Measurements from ENCODE around the gene ZNF407.

Gene ZNF407

DNA sequence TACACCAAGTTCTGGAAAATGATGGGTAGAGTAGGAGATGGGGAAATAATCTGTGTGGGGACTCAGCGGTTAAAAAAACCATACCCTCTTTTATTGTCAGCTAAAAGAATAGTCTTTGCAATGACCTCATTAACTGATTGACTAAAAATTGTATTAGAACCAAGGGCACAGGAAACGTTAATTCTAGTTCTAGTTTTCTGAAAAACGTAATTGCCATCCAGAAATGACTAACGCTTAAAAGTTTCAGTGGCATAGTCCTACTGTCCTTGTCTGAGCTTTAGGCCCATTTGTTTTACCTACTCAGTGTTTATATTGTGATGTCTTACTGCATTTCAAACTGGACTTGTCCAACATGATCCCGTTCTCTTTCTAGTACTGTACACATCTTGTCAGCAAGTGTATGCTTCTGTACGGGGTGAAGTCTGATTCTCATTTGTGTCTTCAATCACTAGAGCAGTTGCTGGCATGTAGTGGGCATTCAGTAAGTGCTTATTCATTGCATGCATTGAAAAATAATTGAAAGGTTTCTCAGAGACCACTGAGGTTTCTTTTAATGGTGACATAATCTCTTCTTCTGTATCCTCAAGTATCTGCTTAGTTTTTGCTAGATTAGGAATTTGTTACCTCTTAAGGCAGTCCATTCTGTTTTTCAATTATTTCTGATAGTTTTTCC is 81.5 kb downstream of the ZNF407 start:
- DNase-seq = no peak

DNA sequence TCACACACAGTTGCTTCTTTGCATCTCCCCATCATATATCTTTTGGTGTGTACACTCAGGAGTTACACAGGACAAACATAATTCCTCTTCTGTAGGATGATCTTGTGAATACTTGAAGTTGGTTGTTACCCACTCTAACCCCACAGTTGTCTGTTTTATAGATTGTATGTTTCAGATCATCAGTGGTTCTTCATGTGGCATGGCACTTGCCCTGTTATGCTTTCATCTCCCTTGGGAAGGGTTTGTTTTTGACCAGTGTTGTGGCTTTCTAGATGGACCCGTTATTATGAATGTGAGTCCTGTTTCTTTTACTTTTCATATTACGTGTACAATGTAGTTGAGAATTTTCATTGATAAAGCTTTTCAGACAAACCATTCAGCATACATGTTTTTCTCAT is 82.0 kb downstream of the ZNF407 start:
- DNase-seq = no peak

DNA sequence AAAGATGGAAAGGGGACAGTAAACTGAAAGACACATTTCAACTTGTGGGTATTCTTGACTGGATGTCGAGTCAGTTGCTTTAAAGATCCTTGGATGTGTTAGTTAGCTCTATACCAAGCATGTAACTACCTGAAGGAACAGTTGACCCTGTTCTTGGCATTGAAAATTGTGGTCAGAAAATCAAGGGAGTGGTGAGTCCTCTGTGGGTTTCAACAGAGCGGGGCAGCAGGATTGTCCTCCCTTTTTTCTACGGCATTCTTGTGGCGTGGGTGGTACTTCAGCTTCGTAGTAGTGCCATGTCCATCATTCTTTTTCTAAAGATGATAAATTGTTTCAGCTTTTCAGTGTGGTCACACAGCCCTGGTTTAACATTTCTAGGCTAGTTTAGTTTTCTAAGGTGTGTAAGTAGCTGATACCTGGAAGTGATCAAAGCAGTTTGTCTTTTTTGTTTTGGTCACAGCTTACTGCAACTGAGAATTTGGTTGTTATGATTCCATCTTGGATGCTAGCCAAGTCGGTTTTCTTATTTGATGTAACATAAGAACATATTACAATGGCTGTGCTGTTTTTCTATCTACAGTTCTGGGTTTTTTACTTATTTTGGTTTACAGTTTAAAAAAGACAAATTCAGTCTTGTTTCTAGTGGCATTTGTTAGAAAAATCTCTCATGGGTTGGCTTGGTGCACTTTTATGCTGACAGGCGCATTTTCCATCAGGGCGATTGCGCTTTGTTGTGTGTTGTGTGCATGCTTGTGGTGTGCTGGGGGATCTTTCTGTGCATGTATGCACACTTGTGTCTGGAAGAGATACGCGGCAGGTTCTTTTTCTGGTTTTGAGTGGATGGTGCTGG is 84.7 kb downstream of the ZNF407 start:
- no peak for DNase-seq

DNA sequence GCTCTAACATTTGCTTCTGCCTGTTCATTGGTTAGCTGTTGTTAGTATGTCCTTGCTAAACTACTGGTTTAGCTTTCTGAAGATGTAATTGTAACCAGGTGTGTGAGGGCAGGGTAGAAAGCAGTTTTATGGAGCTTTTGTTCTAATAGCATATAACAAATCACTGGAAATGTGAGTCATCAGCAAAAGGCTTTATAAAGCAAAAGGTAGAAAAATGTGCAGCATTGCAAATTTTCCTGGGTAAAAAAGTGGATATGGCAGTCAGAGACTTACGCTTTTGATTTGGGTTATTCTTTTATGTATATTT is 85.3 kb downstream of the ZNF407 start:
- no peak for DNase-seq

DNA sequence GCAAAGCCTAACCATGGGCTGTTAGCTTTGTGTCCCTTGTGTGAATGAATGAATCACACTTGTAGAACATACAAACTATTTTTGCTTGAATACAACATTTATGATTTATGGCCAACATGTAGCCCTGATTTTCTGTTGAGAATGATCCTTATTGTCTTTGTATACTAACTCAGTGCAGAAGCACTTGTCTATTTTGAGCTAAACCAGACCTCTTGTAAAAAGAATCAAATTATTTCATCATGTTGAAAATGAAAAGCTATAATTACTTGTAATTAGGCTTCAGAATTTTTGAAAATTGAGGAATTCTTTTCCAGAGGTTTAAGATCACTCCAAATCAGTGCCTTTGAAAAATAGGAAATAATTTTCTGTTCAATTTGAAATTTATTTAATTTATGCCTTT is 85.9 kb downstream of the ZNF407 start:
- no peak for DNase-seq

DNA sequence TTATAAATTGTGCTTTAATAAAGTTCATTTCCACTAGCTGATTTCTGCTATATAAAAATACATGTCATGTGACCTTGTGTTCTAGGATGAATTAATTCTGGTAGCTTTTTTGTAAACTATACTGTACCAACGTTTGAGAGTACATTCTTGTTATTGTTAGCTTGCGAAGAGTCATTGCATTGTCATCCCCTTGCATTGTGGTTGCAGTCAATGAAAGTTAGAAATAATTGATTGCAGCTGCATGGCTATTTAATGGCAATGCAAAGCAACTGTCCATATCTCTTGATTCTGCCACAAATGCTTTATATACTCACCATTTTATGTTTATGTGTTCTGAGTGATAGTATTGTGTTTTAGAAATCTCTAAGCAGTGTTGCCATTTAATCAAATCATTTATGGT is 91.6 kb downstream of the ZNF407 start:
- no peak for DNase-seq

DNA sequence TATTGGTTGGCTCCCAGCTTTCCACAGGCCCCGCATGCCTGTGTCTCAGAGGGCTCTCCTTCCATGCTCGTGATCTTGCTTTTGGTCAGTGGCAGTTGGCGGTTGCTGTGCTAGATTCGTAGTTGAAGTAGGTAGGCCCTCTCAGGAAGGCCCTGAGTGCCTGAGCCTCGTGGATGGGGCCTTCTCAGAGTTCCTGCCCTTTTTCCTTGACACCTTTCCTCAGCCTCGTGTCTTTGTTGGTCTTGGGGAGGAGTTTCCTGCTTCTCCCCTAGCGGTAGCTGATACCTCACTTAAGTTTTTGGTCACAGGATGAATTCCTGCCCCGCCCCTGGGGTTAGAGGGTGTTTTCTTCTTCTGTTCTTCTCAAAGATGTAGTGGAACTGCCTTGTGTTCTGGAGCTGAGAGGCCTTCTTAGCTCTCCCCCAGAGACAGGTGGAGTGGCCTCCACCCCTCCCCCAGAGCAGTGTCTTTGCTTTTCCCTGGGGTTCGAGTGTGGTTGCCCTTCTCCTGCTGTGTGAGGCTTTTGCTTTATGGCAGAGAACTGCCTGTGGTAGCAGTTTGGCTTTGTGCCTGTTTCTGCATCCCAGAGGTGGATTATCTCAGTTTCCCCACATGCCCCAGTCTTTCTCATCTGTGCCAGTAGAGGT is 94.8 kb downstream of the ZNF407 start:
- DNase-seq = no peak

DNA sequence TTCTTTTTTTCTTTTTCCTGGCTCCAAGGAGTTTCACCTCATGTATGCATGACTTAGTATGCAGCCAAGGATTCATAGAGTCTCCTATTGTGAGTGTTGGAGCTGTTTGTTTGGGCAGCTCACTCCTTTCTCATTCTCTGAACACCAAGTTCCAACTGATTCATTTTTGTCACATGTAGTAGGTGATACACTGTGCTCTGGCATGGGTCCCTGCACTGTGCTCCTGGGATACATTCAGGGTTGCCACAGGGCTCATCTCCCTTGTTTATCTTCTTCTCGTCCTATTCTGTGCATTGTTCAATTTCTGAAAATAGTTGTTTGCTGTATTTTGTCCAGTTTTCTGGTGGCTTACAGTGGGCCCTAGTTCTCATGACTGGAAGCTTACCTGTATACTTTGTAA is 96.8 kb downstream of the ZNF407 start:
- DNase-seq = no peak

DNA sequence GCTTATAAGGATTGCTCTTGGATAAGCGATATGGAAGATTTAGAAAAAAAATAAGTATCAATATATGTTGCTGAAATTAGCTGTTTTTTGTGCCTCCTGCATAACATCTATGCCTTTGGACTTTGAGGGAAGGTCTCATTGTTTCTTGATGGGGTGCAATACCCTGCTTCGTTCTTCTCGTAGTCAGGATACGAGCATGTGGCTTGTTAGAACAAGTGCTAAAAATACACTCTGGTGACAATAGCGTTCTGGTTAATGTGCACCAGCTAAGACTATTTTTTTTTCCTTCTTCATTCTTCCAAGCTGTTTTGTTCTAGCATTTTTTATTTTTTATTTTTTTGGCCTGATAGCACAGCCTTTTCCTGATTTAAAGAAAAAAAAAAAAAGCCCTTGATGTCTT is 97.5 kb downstream of the ZNF407 start:
- no peak for DNase-seq

DNA sequence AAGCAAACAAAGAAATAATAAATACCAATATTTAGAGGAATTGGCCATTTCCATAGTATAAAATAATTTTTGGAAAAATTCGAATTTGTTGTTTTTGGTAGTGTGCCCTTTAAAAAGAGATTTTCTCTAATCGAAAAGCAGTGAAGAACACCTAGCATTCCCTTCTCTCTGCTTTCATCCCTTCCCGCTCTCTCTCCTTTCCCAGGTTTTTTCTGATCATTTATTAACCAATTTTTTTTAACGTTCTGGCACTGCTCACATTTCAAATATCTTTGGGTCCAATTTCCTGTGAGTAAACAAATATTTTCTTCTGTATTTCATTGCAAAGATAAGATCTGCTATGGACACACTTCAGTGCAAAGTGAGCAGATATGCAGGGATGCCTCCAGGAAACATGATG is 101.2 kb downstream of the ZNF407 start:
- no peak for DNase-seq

DNA sequence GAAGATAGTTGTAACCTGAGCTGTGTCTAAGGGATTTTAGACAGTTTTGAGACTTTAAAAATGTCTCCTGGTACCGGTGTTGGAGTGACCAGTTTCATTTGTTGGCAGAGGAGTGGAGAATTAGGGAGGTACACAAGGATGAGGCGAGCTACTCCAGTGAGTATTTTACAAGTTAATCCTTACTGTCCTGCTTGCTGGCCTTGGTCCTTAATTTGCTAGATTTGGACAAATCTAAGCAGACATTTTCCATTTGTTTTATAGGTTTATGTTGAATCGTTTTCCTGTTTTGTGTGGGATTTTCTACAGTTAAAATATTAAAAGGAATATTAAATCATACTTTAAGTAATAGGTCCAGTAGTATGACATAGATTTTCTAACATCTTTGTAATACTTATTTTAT is 101.8 kb downstream of the ZNF407 start:
- DNase-seq = no peak

DNA sequence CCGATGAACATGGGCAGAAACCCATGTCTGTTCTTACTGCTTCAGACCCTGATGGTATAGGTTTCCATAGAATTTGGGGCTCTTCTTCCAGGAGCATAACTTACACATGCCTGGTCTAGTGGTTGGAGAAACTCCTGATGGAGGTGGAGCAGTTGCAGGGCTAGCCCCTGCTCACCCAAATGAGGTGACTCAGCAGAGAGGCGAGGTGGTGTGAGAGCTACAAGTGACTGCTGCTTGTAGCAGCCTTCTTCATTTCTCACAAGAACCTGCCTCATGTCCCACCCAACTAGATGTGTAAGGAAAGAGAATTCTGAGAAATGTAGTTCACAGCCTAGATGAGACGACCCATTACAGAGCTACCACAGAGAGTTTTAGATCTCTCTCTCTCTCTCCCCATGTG is 105.3 kb downstream of the ZNF407 start:
- no peak for DNase-seq

DNA sequence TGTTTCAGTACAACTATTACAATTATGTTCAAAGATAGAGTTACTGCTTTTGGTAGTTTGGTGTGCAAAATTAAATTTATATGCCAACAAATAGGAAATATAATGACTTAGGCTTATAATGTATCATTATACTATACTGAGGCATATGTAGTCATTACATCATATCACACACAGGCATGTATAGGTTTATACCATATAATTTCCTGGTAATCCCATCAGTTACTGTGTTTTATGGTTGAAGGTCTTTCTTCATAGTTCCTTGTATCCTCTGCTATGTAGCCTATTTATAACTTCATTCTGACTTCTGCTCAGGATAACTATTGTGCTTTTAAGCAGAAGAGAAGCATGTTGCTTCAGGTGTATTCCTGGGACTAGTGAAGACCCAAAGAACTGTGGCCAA is 110.5 kb downstream of the ZNF407 start:
- no peak for DNase-seq

DNA sequence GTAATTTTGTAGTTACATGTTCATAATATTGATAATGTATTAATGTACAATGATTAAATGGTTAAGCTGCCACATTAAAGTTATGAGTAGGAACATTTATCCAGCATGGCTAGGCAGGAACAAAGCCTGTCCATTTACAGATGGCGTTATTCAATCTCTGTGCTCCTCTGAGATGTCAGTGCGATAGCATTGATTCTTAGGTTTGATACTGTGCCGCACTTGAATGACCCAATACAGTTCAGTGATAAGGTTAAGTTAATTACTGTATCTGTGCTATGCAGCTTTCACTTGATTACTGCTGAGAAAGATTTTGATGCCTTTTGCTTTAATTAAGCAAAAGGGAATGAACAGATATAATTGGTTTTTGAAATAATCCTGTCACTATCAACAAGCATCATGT is 111.8 kb downstream of the ZNF407 start:
- DNase-seq = no peak

DNA sequence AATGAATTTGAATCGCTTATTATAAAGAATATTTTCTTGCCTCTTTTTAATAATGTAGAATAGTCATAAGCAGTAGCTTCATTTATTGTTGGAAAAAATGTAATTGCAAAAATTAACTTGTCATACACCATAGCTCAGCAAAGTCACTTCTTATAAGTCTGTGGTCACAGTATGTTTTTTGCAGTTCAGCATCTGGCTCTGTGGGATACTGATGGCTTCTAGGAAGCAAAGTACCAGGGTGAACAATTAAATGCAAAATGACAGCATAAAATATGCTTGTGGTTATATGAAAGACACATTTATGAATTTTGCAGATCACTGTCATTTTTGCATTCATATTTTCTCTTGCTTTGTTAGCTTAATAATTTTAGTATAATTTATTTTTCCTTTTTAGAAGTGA is 116.5 kb downstream of the ZNF407 start:
- no peak for DNase-seq

DNA sequence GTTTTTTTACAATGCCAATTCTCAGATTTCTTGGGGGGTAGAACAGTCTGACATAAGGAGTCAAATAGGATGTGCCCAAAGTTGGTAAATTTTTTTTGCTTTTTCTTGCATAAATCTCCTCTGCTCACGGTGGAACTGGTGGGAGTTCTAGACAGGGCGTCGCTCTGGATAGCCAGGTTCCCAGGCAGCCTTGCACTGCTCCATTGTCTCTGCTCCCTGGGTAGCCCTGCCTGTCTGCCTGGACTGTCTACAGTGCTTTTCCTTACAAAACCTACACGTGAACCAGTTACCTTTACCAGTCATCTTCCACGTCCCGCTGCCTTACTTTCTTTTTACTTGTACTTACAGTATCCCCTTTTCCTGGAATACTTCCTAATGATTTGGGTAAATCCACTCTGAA is 117.1 kb downstream of the ZNF407 start:
- DNase-seq = no peak

DNA sequence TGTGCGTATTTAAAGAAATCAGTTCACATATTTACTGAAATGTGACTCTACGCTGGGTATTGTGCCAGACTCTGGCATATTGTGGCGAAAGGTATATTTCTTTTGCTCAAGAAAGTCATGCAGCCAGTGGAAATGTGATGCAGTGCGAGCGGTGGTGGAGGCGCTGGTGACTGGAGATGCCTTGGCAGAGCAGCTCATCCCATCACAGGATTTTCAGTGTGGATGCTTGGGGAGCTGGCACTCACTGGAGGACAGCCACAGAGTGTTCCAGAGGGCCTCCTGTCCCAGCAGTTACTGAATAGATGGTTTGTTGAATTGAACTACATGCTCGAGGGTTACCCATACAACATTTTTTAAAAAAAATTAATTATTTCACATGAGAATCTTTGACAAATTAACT is 117.6 kb downstream of the ZNF407 start:
- no peak for DNase-seq

DNA sequence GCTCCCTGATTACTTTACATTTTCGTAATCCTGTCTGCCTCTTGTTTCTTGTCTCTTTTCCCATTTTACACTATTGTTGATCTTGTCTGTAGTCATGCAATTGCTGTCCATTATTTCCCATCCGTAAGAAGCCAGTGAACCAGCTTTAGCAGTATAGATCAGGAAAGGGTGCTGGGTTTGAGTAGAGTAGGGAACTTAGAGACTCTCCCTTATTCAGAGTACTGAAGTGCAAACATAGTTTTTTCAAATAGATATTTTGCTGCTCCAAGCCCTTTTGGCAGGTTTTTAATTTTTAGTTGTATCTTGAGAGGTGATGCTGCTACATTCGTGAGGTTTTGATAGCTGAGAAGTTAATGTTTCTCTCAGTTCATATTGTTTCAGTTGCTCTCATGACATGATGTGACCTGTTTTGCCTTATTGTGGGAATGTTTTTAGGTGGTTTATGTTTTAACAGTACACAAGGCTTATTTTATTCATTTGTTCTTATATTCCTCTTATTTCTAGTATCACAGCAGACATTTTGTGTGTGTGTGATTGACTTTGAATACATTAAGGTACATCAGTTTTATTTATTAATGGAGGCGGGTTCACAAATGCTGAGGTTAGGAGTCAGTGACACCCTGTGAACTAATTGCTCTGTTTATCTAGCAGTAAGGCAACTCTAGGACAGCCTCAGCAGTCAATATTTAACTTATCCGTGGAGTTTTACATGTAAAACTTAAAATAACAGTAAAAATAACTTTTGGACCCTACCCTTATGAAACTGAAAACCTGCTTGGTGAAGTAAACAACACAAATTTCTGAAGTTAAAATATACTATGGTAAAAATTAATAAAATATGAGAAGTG is 118.4 kb downstream of the ZNF407 start:
- no peak for DNase-seq

DNA sequence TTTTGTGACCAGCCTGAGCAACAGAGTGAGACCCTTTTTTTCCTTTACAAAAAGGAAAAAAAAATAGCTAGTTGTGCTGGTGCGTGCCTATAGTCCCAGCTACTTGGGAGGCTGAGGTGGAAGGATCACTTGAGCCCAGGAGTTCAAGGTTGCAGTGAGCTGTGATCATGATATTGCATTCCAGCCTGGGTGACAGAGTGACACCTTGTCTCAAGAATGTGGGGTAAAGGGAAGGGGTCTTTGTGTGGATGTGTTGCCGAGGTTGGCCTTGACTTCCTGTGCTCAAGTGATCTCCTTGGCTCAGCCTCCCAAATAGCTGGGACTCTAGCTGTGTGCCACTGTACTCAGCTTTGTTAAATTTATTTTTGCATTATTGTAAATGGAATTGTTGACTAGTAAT is 120.6 kb downstream of the ZNF407 start:
- DNase-seq = no peak

DNA sequence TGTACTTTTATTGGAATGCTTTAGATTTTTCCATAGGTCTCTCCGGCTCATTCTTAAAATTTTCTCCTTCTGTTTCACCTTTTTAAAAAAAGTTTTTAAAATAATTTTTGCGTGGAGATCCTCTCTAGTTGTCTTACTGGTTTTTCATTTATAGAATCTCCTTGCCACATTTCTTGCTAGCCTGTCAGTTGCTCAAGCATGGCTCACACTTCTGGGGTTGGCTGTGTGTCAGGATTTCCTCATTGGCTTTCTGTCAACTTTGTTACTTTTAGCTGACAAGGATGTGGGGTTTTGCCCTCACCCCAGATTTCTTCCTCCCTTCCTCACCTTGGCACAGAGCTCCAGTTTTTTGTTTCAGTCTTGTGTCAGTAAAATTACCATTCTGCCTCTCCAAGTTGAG is 124.6 kb downstream of the ZNF407 start:
- DNase-seq = no peak

DNA sequence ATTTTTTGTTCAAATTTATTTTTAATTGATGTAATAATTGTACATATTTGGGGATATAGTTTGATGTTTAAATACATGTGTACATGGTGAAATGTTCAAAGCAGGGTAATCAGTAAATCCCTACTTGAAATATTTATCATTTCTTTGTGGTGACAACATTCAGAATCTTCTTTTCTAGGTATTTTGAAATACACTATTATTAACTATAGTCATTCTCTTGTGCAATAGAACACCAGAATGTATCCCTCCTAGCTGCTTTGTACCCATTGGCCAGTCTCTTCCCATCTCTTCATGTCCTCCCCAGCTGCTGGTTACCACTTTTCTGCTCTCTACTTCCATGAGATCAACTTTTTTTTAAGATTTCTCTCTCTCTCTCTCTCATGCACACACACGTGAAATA is 126.5 kb downstream of the ZNF407 start:
- no peak for DNase-seq

DNA sequence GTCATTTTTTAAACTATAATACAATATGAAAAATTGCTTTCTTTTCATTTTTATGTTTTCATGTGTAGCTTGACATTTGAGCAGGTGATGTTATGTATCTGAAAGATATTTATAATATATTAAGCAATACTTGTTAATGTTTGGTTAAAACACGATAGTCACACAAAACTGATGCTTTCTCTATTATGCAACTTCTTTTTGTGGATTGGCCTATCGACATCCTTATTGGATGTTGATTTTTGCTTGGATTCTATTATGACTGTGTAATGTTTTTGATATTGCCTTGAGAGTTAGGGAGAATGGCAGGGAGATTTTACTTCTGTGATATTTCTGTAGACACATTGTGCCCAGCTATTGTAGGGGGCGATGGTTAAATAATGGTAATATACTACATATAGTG is 128.0 kb downstream of the ZNF407 start:
- no peak for DNase-seq

DNA sequence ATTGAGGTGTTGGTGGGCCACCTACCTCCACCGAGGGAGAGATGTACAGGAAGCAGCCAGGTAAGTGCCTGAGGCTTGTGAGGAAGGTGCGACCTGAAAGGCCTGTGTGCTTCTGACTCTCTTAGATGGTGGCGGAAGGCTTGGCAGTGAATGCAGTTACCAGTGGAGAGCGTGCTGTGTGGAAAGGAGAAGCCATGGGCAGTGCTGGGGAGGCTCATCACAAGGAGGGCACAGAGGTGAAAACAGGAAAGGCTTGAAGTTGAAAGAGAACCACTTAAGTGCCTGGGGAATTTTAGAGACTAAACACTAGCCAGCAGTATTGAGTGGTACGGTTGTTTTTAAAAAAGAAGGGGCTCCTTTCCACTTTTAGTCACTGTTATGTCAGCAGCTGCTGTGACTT is 130.9 kb downstream of the ZNF407 start:
- no peak for DNase-seq

DNA sequence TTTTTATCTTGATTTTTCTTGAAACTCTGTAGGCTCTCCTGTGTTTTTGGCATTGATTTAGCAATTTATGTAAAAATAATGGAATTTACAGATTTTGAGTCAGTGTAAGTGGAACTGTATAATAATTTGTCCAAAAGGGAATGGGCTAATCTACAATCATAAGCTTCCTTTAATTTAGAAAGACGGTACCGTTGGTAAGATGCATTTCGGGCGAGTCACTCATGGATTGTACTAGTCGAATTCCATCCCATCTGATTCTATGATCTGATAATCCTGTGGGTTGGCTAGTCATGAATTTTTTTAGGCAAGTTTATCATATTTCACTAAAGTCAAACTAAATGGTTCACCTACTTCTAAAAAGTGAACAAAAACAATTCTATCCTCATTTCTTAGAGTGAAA is 133.4 kb downstream of the ZNF407 start:
- no peak for DNase-seq
